GM23338 (cell line): ENCODE results near the gene TIMP3. TPM values are rescaled to one million over a fixed set of nuclear protein-coding genes. Genes with fewer than 3 reads are reported as not detected.

Experiments
- ATAC-seq: fragments of 200-7000 bp; cut with Tn5 transposase; 3 replicates; pipeline ENCODE4 v1.9.1; 2020
- DNase-seq: peaks from one replicate; pipeline ENCODE4 v3.0.0-alpha.2; 2015; ENCODE audit warnings: low spot score
- H2AFZ ChIP-seq: fragments of 200-600 bp; sonication (generic); 2 replicates; pipeline ENCODE4 v1.8.0; 2016; ENCODE audit warnings: antibody characterized with exemption, mild to moderate bottlenecking, moderate library complexity
- H3F3A ChIP-seq: fragments of 200-600 bp; sonication (generic); replicated peaks from 2 replicates; pipeline ENCODE4 v1.8.0; 2017; ENCODE audit warnings: antibody characterized with exemption, mixed run types, low read depth
- H3K27ac ChIP-seq: fragments of 200-600 bp; sonication (generic); 2 replicates; pipeline ENCODE4 v1.6.1; 2016; ENCODE audit warnings: low read depth
- H3K27me3 ChIP-seq: fragments of 200-600 bp; sonication (generic); 2 replicates; pipeline ENCODE4 v1.8.0; 2016; ENCODE audit warnings: mild to moderate bottlenecking, mixed run types, moderate library complexity; ENCODE audit not compliant: insufficient read depth
- H3K36me3 ChIP-seq: fragments of 200-600 bp; sonication (generic); 2 replicates; pipeline ENCODE4 v1.8.0; 2016; ENCODE audit warnings: mild to moderate bottlenecking; ENCODE audit not compliant: insufficient read depth
- H3K4me1 ChIP-seq: fragments of 200-600 bp; sonication (generic); 2 replicates; pipeline ENCODE4 v1.8.0; 2016; ENCODE audit warnings: mild to moderate bottlenecking, moderate library complexity; ENCODE audit not compliant: insufficient read depth
- H3K4me2 ChIP-seq: fragments of 200-600 bp; sonication (generic); 2 replicates; pipeline ENCODE4 v1.7.1; 2017; ENCODE audit warnings: mixed run types
- H3K4me3 ChIP-seq: fragments of 200-600 bp; sonication (generic); 2 replicates; pipeline ENCODE4 v1.6.1; 2016; ENCODE audit warnings: mixed run types
- H3K79me2 ChIP-seq: fragments of 200-600 bp; sonication (generic); replicated peaks from 2 replicates; pipeline ENCODE4 v1.8.0; 2017; ENCODE audit warnings: mild to moderate bottlenecking; ENCODE audit not compliant: insufficient read depth
- H3K9me2 ChIP-seq: fragments of 200-600 bp; sonication (generic); 2 replicates; pipeline ENCODE4 v1.8.0; 2017; ENCODE audit not compliant: insufficient read depth
- H4K20me1 ChIP-seq: fragments of 200-600 bp; sonication (generic); replicated peaks from 2 replicates; pipeline ENCODE4 v1.8.0; 2017; ENCODE audit warnings: mild to moderate bottlenecking; ENCODE audit not compliant: insufficient read depth
- H3K27ac Mint-ChIP-seq: 2 replicates; pipeline ENCODE4 v1.8.0; 2020; ENCODE audit warnings: inconsistent platforms, mild to moderate bottlenecking, moderate library complexity, mixed read lengths
- H3K27me3 Mint-ChIP-seq: 3 replicates; pipeline ENCODE4 v1.8.0; 2022; ENCODE audit warnings: low read depth, mild to moderate bottlenecking, moderate library complexity, mixed read lengths, inconsistent platforms; ENCODE audit not compliant: insufficient read depth, poor library complexity
- H3K36me3 Mint-ChIP-seq: 3 replicates; pipeline ENCODE4 v1.8.0; 2021; ENCODE audit warnings: low read depth, mild to moderate bottlenecking, inconsistent platforms, moderate library complexity, mixed read lengths
- H3K4me1 Mint-ChIP-seq: 3 replicates; pipeline ENCODE4 v1.8.0; 2020; ENCODE audit warnings: mild to moderate bottlenecking, inconsistent platforms, mixed read lengths
- H3K4me3 Mint-ChIP-seq: 3 replicates; pipeline ENCODE4 v1.8.0; 2021; ENCODE audit warnings: moderate library complexity, mild to moderate bottlenecking, inconsistent platforms, mixed read lengths
- H3K9me3 Mint-ChIP-seq: 3 replicates; pipeline ENCODE4 v1.8.0; 2020; ENCODE audit warnings: moderate library complexity, mild to moderate bottlenecking, inconsistent platforms, mixed read lengths
- CREB1 ChIP-seq: fragments of 250-450 bp; sonication (Bioruptor Pico); IDR thresholded peaks from 2 replicates; pipeline ENCODE4 v1.5.0; 2020; ENCODE audit warnings: low read depth, mild to moderate bottlenecking, moderate library complexity
- EZH2 ChIP-seq: fragments of 200-600 bp; sonication (generic); IDR thresholded peaks from one replicate; pipeline ENCODE4 v1.8.0; 2017; ENCODE audit warnings: antibody characterized with exemption, mild to moderate bottlenecking, low read depth; ENCODE audit not compliant: unreplicated experiment
- EZH2phosphoT487 ChIP-seq: fragments of 200-600 bp; sonication (generic); IDR thresholded peaks from one replicate; pipeline ENCODE4 v1.8.1; 2018; ENCODE audit warnings: antibody characterized with exemption; ENCODE audit not compliant: unreplicated experiment
- JUNB ChIP-seq: IDR thresholded peaks from one replicate; pipeline ENCODE4 v1.6.1; 2016; ENCODE audit warnings: antibody characterized with exemption; ENCODE audit not compliant: unreplicated experiment
- NANOG ChIP-seq: IDR thresholded peaks from 2 replicates; pipeline ENCODE4 v1.6.1; 2016; ENCODE audit warnings: antibody characterized with exemption, borderline replicate concordance
- POLR2AphosphoS5 ChIP-seq: IDR thresholded peaks from 2 replicates; pipeline ENCODE4 v1.6.1; 2016; ENCODE audit warnings: antibody characterized with exemption, low read depth
- STAT1 ChIP-seq: IDR thresholded peaks from one replicate; pipeline ENCODE4 v1.6.1; 2016; ENCODE audit warnings: antibody characterized with exemption; ENCODE audit not compliant: unreplicated experiment
- ZNF114 ChIP-seq: fragments of 250-450 bp; sonication (Bioruptor Pico); IDR thresholded peaks from 2 replicates; pipeline ENCODE4 v1.5.0; 2020; ENCODE audit warnings: mild to moderate bottlenecking, moderate library complexity
- ZNF331 ChIP-seq: fragments of 250-450 bp; sonication (Bioruptor Pico); IDR thresholded peaks from 2 replicates; pipeline ENCODE4 v1.5.0; 2020; ENCODE audit warnings: low read depth, mild to moderate bottlenecking, moderate library complexity
- polyA plus RNA-seq: library from polyadenylated mRNA; unstranded; fragments of >200 nt; fragmentation: Nextera tagmentation; extraction: Ambion mirVana; gene quantifications from 2 replicates; pipeline ENCODE4 v1.2.1, GENCODE V29; 2016
- total RNA-seq: library from RNA; depleted of rRNA; stranded (reverse); fragments of >200 nt; shearing (Covaris generic); gene quantifications from 2 replicates; pipeline ENCODE4 v1.2.3, GENCODE V29; 2014
- TF ChIP-seq, protein P1 (sequence below): IDR thresholded peaks from 2 replicates; pipeline ENCODE4 v1.6.1; 2016; ENCODE audit warnings: antibody characterized with exemption
- TF ChIP-seq, protein P2 (sequence below): IDR thresholded peaks from one replicate; pipeline ENCODE4 v1.6.1; 2018; ENCODE audit warnings: antibody characterized with exemption; ENCODE audit not compliant: unreplicated experiment
- TF ChIP-seq, protein P3 (sequence below): fragments of 250-450 bp; sonication (Bioruptor Pico); IDR thresholded peaks from 2 replicates; pipeline ENCODE4 v1.5.0; 2020; ENCODE audit warnings: mild to moderate bottlenecking, moderate library complexity
- TF ChIP-seq, protein P4 (sequence below), 2 experiments: fragments of 200-600 bp in 1 of 2; sonication (generic) in 1 of 2; conservative IDR thresholded peaks; 2 replicates each; pipeline versions ENCODE4 v1.5.1 to v1.6.1; 2016 to 2017; ENCODE audit warnings: antibody characterized with exemption in 2 of 2, low read depth in 2 of 2, mild to moderate bottlenecking in 2 of 2, moderate library complexity in 1 of 2

TIMP3 gene
- total and polyA plus RNA-seq, 2 experiments from 2014 or later: 1.4 to 4.3 TPM

DNA sequence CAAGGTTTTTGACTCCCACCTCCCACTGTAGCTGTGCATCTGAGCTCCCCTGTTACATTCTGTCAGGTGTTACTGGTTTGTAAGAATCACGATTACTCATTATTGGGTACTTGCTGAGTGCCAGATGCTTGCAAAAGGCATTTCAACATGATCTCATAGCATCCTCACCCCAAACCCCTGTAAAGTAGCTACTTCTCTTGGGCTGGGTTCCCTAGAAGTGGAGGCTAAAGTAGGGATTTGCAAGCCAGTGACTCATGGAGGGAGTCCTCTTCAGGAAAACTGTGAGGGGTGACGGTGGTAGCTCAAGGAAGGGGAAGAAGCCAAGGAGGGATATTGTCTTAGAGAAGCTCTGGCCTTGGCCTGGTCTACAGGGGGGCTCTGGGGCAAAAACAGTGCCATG is 78.6 kb downstream of the TIMP3 start:
- H3K4me1 Mint-ChIP-seq: peaks cover 7% of the 10 kb centered on the region; the same call in 2 of the 3 replicates
- peaks cover 4% of the 10 kb centered on the region; the same call in 1 of the 2 replicates for H3K9me2 ChIP-seq
- TF ChIP-seq, protein P1, sequence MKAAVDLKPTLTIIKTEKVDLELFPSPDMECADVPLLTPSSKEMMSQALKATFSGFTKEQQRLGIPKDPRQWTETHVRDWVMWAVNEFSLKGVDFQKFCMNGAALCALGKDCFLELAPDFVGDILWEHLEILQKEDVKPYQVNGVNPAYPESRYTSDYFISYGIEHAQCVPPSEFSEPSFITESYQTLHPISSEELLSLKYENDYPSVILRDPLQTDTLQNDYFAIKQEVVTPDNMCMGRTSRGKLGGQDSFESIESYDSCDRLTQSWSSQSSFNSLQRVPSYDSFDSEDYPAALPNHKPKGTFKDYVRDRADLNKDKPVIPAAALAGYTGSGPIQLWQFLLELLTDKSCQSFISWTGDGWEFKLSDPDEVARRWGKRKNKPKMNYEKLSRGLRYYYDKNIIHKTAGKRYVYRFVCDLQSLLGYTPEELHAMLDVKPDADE: no peak
- TF ChIP-seq, protein P2, sequence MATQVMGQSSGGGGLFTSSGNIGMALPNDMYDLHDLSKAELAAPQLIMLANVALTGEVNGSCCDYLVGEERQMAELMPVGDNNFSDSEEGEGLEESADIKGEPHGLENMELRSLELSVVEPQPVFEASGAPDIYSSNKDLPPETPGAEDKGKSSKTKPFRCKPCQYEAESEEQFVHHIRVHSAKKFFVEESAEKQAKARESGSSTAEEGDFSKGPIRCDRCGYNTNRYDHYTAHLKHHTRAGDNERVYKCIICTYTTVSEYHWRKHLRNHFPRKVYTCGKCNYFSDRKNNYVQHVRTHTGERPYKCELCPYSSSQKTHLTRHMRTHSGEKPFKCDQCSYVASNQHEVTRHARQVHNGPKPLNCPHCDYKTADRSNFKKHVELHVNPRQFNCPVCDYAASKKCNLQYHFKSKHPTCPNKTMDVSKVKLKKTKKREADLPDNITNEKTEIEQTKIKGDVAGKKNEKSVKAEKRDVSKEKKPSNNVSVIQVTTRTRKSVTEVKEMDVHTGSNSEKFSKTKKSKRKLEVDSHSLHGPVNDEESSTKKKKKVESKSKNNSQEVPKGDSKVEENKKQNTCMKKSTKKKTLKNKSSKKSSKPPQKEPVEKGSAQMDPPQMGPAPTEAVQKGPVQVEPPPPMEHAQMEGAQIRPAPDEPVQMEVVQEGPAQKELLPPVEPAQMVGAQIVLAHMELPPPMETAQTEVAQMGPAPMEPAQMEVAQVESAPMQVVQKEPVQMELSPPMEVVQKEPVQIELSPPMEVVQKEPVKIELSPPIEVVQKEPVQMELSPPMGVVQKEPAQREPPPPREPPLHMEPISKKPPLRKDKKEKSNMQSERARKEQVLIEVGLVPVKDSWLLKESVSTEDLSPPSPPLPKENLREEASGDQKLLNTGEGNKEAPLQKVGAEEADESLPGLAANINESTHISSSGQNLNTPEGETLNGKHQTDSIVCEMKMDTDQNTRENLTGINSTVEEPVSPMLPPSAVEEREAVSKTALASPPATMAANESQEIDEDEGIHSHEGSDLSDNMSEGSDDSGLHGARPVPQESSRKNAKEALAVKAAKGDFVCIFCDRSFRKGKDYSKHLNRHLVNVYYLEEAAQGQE: no peak
- no peak for TF ChIP-seq JUNB
- no peak for TF ChIP-seq EZH2
- TF ChIP-seq STAT1: no peak
- no peak for TF ChIP-seq ZNF114 (CRISPR knock-in tag)
- no peak for TF ChIP-seq EZH2phosphoT487
- no peak for TF ChIP-seq ZNF331
- TF ChIP-seq, protein P3, sequence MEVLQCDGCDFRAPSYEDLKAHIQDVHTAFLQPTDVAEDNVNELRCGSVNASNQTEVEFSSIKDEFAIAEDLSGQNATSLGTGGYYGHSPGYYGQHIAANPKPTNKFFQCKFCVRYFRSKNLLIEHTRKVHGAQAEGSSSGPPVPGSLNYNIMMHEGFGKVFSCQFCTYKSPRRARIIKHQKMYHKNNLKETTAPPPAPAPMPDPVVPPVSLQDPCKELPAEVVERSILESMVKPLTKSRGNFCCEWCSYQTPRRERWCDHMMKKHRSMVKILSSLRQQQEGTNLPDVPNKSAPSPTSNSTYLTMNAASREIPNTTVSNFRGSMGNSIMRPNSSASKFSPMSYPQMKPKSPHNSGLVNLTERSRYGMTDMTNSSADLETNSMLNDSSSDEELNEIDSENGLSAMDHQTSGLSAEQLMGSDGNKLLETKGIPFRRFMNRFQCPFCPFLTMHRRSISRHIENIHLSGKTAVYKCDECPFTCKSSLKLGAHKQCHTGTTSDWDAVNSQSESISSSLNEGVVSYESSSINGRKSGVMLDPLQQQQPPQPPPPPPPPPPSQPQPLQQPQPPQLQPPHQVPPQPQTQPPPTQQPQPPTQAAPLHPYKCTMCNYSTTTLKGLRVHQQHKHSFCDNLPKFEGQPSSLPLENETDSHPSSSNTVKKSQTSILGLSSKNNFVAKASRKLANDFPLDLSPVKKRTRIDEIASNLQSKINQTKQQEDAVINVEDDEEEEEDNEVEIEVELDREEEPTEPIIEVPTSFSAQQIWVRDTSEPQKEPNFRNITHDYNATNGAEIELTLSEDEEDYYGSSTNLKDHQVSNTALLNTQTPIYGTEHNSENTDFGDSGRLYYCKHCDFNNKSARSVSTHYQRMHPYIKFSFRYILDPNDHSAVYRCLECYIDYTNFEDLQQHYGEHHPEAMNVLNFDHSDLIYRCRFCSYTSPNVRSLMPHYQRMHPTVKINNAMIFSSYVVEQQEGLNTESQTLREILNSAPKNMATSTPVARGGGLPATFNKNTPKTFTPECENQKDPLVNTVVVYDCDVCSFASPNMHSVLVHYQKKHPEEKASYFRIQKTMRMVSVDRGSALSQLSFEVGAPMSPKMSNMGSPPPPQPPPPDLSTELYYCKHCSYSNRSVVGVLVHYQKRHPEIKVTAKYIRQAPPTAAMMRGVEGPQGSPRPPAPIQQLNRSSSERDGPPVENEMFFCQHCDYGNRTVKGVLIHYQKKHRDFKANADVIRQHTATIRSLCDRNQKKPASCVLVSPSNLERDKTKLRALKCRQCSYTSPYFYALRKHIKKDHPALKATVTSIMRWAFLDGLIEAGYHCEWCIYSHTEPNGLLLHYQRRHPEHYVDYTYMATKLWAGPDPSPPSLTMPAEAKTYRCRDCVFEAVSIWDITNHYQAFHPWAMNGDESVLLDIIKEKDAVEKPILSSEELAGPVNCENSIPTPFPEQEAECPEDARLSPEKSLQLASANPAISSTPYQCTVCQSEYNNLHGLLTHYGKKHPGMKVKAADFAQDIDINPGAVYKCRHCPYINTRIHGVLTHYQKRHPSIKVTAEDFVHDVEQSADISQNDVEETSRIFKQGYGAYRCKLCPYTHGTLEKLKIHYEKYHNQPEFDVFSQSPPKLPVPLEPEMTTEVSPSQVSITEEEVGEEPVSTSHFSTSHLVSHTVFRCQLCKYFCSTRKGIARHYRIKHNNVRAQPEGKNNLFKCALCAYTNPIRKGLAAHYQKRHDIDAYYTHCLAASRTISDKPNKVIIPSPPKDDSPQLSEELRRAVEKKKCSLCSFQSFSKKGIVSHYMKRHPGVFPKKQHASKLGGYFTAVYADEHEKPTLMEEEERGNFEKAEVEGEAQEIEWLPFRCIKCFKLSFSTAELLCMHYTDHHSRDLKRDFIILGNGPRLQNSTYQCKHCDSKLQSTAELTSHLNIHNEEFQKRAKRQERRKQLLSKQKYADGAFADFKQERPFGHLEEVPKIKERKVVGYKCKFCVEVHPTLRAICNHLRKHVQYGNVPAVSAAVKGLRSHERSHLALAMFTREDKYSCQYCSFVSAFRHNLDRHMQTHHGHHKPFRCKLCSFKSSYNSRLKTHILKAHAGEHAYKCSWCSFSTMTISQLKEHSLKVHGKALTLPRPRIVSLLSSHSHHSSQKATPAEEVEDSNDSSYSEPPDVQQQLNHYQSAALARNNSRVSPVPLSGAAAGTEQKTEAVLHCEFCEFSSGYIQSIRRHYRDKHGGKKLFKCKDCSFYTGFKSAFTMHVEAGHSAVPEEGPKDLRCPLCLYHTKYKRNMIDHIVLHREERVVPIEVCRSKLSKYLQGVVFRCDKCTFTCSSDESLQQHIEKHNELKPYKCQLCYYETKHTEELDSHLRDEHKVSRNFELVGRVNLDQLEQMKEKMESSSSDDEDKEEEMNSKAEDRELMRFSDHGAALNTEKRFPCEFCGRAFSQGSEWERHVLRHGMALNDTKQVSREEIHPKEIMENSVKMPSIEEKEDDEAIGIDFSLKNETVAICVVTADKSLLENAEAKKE (CRISPR knock-in tag): no peak
- TF ChIP-seq, protein P4, sequence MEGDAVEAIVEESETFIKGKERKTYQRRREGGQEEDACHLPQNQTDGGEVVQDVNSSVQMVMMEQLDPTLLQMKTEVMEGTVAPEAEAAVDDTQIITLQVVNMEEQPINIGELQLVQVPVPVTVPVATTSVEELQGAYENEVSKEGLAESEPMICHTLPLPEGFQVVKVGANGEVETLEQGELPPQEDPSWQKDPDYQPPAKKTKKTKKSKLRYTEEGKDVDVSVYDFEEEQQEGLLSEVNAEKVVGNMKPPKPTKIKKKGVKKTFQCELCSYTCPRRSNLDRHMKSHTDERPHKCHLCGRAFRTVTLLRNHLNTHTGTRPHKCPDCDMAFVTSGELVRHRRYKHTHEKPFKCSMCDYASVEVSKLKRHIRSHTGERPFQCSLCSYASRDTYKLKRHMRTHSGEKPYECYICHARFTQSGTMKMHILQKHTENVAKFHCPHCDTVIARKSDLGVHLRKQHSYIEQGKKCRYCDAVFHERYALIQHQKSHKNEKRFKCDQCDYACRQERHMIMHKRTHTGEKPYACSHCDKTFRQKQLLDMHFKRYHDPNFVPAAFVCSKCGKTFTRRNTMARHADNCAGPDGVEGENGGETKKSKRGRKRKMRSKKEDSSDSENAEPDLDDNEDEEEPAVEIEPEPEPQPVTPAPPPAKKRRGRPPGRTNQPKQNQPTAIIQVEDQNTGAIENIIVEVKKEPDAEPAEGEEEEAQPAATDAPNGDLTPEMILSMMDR (conservative IDR thresholded peaks at IDR 0.05; ENCODE audit: low read depth in 2 of 2): no peak
- TF ChIP-seq CREB1 (CRISPR knock-in tag): no peak
- TF ChIP-seq NANOG: no peak
- no peak for TF ChIP-seq POLR2AphosphoS5
- peaks cover 8% of the 10 kb centered on the region; the same call in 1 of the 2 replicates for H4K20me1 ChIP-seq
- H3K27ac ChIP-seq: no peak overlapping the region
- H3K27me3 ChIP-seq: no peaks in the 10 kb centered on the region
- H3F3A ChIP-seq: no peaks in the 10 kb centered on the region
- no peak for DNase-seq
- H3K36me3 ChIP-seq: no peaks in the 10 kb centered on the region
- H3K4me1 ChIP-seq: no peaks in the 10 kb centered on the region
- peaks cover 5% of the 10 kb centered on the region for H3K27me3 Mint-ChIP-seq
- ATAC-seq: no peak
- H3K27ac Mint-ChIP-seq: no peak overlapping the region
- no peak overlapping the region for H3K4me2 ChIP-seq
- no peaks in the 10 kb centered on the region for H3K9me3 Mint-ChIP-seq
- no peak overlapping the region for H3K4me3 ChIP-seq
- no peak overlapping the region for H2AFZ ChIP-seq
- no peaks in the 10 kb centered on the region; the same call in 2 of the 3 replicates for H3K36me3 Mint-ChIP-seq
- H3K79me2 ChIP-seq: no peaks in the 10 kb centered on the region
- no peak overlapping the region for H3K4me3 Mint-ChIP-seq
